Aorta (tissue), 5 donors: ENCODE measurements around the gene ILKAP. TPM values are rescaled to one million over a fixed set of nuclear protein-coding genes. Genes with fewer than 3 reads are reported as not detected.

ENCODE experiments used
- ATAC-seq: fragments of 200-7000 bp; cut with Tn5 transposase; one replicate; pipeline ENCODE4 v1.9.1; 2022; ENCODE audit warnings: moderate library complexity; ENCODE audit not compliant: low FRiP score
- DNase-seq, 2 donors: peaks; one replicate each; pipeline ENCODE4 v3.0.0-alpha.2; 2020
- H3K27ac ChIP-seq, 2 donors: one replicate each; pipeline ENCODE4 v1.5.1; 2013; ENCODE audit warnings: low read length in 2 of 2, mild to moderate bottlenecking in 2 of 2, moderate library complexity in 2 of 2, control low read depth in 1 of 2, inconsistent platforms in 1 of 2, low read depth in 1 of 2
- H3K27me3 ChIP-seq, 2 donors: one replicate each; pipeline ENCODE4 v1.6.1; 2013; ENCODE audit warnings: control low read depth in 1 of 2, low read length in 1 of 2, mild to moderate bottlenecking in 1 of 2, moderate library complexity in 1 of 2; ENCODE audit not compliant: insufficient read depth in 2 of 2, control insufficient read depth in 1 of 2
- H3K36me3 ChIP-seq, 2 donors: one replicate each; pipeline ENCODE4 v1.6.1; 2013; ENCODE audit warnings: control low read depth in 1 of 2, low read length in 1 of 2, mild to moderate bottlenecking in 1 of 2; ENCODE audit not compliant: insufficient read depth in 2 of 2, control insufficient read depth in 1 of 2
- H3K4me1 ChIP-seq, 2 donors: one replicate each; pipeline ENCODE4 v1.6.1; 2013; ENCODE audit warnings: low read length in 2 of 2, control low read depth in 1 of 2, mild to moderate bottlenecking in 1 of 2, moderate library complexity in 1 of 2; ENCODE audit not compliant: insufficient read depth in 2 of 2, control insufficient read depth in 1 of 2
- H3K4me3 ChIP-seq, 2 donors: one replicate each; pipeline ENCODE4 v1.5.1; 2013; ENCODE audit warnings: low read length in 2 of 2, control low read depth in 1 of 2, mild to moderate bottlenecking in 1 of 2
- H3K9me3 ChIP-seq: one replicate; pipeline ENCODE4 v1.6.1; 2013; ENCODE audit warnings: mild to moderate bottlenecking, low read length; ENCODE audit not compliant: control insufficient read depth
- WGBS, 2 donors: extraction: QIAGEN DNeasy Blood & Tissue Kit; methylation state at CpG; one replicate each; pipeline ENCODE4 v1.1.7; 2013; 5-methylcytosine and 5-hydroxymethylcytosine counted together
- intact Hi-C, 2 donors: fragments of 100-400 bp; cut with DNase I; formaldehyde crosslinking; loops; one replicate each; pipeline versions ENCODE4 v1.14.2 to v1.15.0; 2022
- polyA plus RNA-seq, 2 donors: library from polyadenylated mRNA; stranded (reverse); fragments of 200-250 nt; gene quantifications; one replicate each; pipeline ENCODE4 v1.2.3, GENCODE V29; 2013
- total RNA-seq, 2 donors: library from RNA; stranded (reverse); fragmentation: NEBNext Ultra II Directional; extraction: Animal tissue kit (Norgen Biotek cat#: 25700); gene quantifications; one replicate each; pipeline ENCODE4 v1.2.1, GENCODE V29; 2021
- donor health status: healthy with polysubstance abuse.
- donor health status: Bipolar disorder and iron deficiency.
- donor health status: DM: no; HTN: no; CAD: no.
- donor health status: DM: no; HTN: no; CAD: no.
- donor health status: DM: yes; HTN: yes; CAD: no.

Gene ILKAP
- total and polyA plus RNA-seq, 4 donors, result 19.4 to 149 (median 49.6) TPM

DNA sequence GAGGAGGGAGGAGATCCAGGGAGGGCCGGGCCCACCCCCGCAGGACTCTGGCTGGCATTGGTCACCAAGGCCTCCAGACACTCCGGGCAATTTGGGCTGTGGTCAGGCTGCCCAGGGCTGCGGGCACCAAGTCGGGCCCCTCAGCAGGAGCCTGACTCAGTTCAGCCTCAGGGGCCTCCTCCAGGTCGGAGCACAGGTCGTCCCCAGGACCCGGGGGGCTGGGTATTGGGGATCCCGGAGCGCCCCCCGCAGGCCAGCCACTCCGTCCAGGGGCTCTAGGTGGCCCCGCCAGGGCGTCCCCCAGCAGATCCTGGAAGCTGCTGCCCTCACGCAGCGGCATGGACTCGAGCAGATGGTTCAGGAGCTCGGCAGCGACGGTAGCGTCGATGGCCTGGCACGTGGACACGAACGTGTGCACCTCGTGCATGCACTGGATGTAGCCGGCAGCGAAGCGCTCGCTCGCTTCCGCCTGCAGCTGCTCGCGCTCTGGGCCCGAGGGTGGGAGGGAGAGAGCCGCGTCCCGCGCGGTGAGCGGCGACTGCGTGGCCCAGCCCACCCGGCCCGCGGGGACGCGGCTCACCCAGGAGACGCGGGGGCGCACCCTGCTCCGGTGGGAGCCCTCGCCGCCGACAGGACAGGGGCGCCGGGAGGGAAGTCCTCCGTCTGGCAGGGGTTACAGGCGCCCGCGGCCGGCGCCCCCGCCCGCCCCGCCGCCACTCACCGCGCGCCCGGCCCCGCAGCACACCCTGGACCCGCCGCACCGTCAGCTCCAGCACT, 35.5 kb upstream of the ILKAP start:
- Histone ChIP-seq H3K27me3 (no peaks in the 10 kb centered on the region), H3K4me1 (no peaks in the 10 kb centered on the region), H3K9me3 (no peaks in the 10 kb centered on the region), H3K4me3 (peak overlapping the region; percentile 50 to 56), H3K36me3 (no peaks in the 10 kb centered on the region), H3K27ac (no peak overlapping the region)
- WGBS, 2 donors, result 16 to 20% methylated on average over 55 to 75 of the region's 75 CpGs
- DNase-seq (peak in 1 of 2 donors; percentile 63), ATAC-seq (no peak)
- intact Hi-C loops, result no loop called here

DNA sequence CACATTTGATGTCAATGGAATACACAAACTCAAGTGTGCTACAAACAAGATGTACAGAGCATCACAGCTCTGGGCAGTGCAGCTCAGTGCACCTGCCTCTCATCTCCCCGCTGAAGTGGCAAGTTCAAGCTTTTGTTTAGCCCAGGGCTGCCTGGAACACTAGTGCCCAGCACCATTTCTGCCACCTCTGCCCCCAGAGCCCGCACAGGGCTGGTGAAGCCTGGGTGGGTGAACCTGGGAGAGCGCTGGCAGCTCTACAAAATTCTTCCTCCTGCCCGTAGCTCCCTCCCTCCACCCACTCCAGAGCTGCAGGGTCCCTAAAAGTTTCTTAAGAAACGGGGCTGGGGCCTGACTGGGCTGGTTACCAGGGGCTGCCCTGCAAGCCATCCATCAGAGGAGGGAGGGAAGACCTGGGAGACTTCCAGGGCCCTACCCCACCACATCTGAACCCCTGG, 34.8 kb upstream of the ILKAP start:
- no peak for DNase-seq

DNA sequence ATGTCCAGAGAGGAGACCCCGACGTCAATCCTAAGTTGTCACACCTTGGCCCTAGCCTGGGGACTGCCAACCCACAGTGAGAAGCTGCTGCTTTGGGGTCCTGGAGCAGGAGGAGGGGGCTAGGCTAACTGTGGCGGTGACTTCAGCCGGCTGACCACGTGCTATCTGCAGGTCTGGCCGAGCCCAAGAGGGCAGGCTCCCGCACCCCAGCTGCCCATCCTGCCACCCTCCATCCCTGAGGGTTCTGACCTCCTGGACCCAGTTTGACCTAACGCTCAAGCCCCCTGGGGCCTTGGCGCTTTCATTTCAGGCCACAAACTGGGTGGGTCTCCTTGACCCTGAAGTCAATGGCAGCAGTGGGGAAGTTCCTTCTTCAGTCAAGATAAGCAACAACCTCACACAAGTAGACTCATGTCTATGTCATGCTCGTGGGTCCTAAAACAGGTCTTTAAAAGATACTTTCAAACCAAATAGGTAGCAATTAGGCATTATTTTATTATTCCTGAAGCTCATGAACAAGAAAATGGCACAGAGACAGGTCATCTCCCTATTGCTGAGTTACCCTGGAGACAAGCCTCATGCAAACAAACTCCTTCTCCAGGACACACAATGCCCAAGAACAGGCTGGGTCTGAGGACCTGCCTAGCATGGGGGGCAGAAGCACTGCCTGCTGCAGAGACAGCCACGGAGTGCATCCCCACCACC, 34.1 kb upstream of the ILKAP start:
- no peaks in the 10 kb centered on the region for H3K27me3 ChIP-seq
- ATAC-seq (no peak), DNase-seq (no peak)
- H3K36me3 ChIP-seq, result no peaks in the 10 kb centered on the region
- WGBS, 2 donors, result 90 to 95% methylated on average over 11 of the region's 11 CpGs
- H3K4me3 ChIP-seq, result no peak overlapping the region
- no peaks in the 10 kb centered on the region for H3K4me1 ChIP-seq
- no peak overlapping the region for H3K27ac ChIP-seq
- intact Hi-C loops, result no loop called here
- H3K9me3 ChIP-seq, result no peaks in the 10 kb centered on the region

More for the DNA sequence above, 34.8 kb upstream of the ILKAP start:
- H3K9me3 ChIP-seq, result no peaks in the 10 kb centered on the region
- H3K27ac ChIP-seq, result no peak overlapping the region
- intact Hi-C loops, result no loop called here
- no peaks in the 10 kb centered on the region for H3K4me1 ChIP-seq
- no peaks in the 10 kb centered on the region for H3K36me3 ChIP-seq
- no peaks in the 10 kb centered on the region for H3K27me3 ChIP-seq
- WGBS, 2 donors, result 89 to 90% methylated on average over 5 of the region's 5 CpGs
- H3K4me3 ChIP-seq, result no peak overlapping the region
- no peak for ATAC-seq

DNA sequence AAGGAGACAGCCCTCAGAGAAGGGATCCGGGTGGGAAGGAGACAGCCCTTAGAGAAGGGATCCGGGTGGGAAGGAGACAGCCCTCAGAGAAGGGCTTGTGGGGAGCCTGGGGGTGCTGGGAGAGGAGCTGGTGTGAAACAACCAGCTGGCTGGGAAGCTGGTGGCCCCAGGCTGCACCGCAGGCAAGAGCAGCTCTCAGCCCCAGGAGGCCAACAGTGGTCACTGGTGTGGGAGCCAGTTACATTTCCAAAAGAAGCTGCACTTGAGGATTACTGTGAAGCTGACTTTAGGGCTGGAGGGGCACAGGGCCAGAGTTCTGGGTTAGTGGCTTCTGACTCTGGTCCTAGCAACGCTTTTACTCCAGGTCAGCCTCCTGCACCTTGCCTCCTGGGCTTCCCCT, 33.1 kb upstream of the ILKAP start:
- WGBS, 2 donors, result 77 to 91% methylated on average over 4 of the region's 4 CpGs
- intact Hi-C loops, result no loop called here

DNA sequence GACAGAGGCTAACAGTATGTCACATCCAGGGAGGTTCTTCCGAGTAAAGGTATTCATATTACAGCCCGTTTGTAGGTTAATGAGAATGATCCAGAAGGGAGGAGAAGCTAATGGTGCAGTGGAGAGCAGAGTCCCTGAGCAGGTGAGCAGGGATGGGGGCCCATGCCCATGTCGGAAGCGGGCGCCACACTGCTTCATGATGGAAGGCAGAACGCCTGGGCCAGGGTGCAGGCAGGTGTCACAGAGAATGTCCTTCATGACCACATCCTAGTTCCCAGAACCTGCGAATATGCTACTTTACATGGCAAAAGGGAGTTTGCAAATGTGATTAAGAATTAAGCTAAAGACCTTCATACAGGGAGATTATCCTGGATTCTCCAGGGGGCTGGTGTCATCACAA, 32.4 kb upstream of the ILKAP start:
- no peaks in the 10 kb centered on the region for H3K4me1 ChIP-seq
- no peaks in the 10 kb centered on the region for H3K9me3 ChIP-seq
- ATAC-seq (no peak), DNase-seq (no peak)
- no peaks in the 10 kb centered on the region for H3K36me3 ChIP-seq
- intact Hi-C loops, result no loop called here
- no peak overlapping the region for H3K27ac ChIP-seq
- WGBS, 2 donors, result 91 to 94% methylated on average over 7 of the region's 7 CpGs
- no peak overlapping the region for H3K4me3 ChIP-seq
- H3K27me3 ChIP-seq, result no peaks in the 10 kb centered on the region

More for the DNA sequence above, 33.1 kb upstream of the ILKAP start:
- DNase-seq, result no peak
- Histone ChIP-seq H3K27ac (no peak overlapping the region), H3K4me1 (no peaks in the 10 kb centered on the region), H3K36me3 (no peaks in the 10 kb centered on the region), H3K9me3 (no peaks in the 10 kb centered on the region), H3K27me3 (no peaks in the 10 kb centered on the region), H3K4me3 (no peak overlapping the region)
- ATAC-seq, result no peak

DNA sequence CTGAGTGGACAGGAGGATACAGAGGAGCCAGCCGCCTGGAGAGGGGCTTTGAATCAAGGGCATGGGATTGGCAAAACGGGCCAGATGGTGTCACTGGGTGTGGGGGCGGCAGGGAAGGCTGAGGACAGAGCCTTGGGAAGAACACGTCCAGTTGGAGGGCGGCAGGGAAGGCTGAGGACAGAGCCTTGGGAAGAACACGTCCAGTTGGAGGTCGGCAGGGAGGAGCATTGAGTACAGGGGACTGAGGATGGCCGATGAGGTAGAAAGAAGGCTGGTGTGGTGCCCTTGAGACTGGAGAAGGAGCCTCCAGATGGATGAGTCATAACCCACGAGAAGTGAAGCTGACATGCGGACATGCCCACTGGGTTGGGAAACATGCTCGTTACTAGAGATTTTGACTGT, 31.8 kb upstream of the ILKAP start:
- intact Hi-C loops, result no loop called here
- H3K36me3 ChIP-seq, result no peaks in the 10 kb centered on the region
- no peaks in the 10 kb centered on the region for H3K9me3 ChIP-seq
- ATAC-seq (no peak), DNase-seq (no peak)
- no peaks in the 10 kb centered on the region for H3K4me1 ChIP-seq
- H3K27me3 ChIP-seq, result no peaks in the 10 kb centered on the region
- no peak overlapping the region for H3K27ac ChIP-seq
- WGBS, 2 donors, result 72 to 79% methylated on average over 11 of the region's 11 CpGs
- no peak overlapping the region for H3K4me3 ChIP-seq

DNA sequence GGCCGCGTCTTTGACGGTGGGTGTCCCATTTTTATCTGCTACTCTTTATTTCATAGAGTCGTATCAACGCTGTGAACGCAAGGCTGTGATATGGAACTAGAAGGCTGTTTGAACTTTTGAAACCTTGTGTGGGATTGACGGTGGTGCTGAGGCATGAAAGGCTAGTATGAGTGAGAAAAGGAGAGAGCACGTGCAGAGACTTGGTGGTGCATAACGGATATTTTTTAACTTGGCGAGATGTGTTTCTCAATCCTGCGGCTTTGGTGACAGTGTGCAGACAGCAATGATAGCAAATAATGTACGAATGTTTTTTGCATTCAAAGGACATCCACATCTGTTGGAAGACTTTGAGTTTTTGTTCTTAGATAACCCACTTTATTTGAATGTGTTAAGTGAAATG, 30.1 kb upstream of the ILKAP start:
- no peak overlapping the region for H3K4me3 ChIP-seq
- no peaks in the 10 kb centered on the region for H3K4me1 ChIP-seq
- no peaks in the 10 kb centered on the region for H3K36me3 ChIP-seq
- intact Hi-C loops, result no loop called here
- H3K27me3 ChIP-seq, result no peaks in the 10 kb centered on the region
- H3K9me3 ChIP-seq, result no peaks in the 10 kb centered on the region
- H3K27ac ChIP-seq, result no peak overlapping the region
- no peak for DNase-seq
- 84 to 91% methylated on average over 12 of the region's 12 CpGs for WGBS, 2 donors
- no peak for ATAC-seq

DNA sequence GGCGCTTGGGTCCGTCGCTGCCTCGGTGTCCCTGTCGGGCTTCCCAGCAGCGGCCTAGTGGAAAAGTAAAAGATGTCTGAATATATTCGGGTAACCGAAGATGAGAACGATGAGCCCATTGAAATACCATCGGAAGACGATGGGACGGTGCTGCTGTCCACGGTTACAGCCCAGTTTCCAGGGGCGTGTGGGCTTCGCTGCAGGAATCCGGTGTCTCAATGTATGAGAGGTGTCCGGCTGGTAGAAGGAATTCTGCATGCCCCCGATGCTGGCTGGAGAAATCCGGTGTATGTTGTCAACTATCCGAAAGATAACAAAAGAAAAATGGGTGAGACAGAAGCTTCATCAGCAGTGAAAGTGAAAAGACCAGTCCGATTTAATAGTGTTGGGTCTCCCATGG, 28.3 kb upstream of the ILKAP start:
- Histone ChIP-seq H3K27ac (no peak overlapping the region), H3K4me3 (no peak overlapping the region), H3K4me1 (no peaks in the 10 kb centered on the region), H3K36me3 (no peaks in the 10 kb centered on the region), H3K27me3 (no peaks in the 10 kb centered on the region), H3K9me3 (no peaks in the 10 kb centered on the region)
- DNase-seq (no peak), ATAC-seq (no peak)
- intact Hi-C loops, result no loop called here
- 61 to 70% methylated on average over 21 of the region's 21 CpGs for WGBS, 2 donors
